Measurements from ENCODE around the gene DNAJC21. TPM values are rescaled to one million over a fixed set of nuclear protein-coding genes. Genes with fewer than 3 reads are reported as not detected.

DNAJC21 gene
- 51.9 and 52.0 TPM in 2 replicates for total RNA-seq

GRCh38 chr5:34929134-34929719 is at the start of gene DNAJC21:
TSS of gene DNAJC21 (plus strand) at chr5:34929559. CDS start at chr5:34929820, 261 bp downstream.
- intact Hi-C loops (cut with micrococcal nuclease), result loop anchor here (1.0 to 2.0 kb wide), 3 partner anchors 14 to 1488 kb away; partner anchors contain the start of genes BRIX1, LMBRD2, RAD1 and TARS1

DNA sequence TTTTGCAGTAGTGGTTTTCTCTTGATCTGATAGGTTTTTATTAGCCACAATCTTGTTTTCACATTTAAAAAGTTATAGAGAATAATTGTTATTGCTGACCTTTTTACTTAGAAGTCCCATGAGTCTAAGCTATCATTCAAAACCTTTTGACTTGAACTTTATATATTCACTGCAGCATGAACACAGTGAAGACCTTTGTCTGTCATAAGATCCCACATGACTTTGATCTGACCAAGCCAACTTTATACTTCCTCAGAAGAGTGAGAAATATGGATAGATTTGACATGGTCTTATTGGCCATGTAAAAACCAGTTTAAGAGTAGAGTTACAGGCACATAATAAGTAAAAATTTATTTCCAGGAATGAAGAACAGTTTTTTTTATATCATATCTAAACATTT is 48.1 kb upstream of the DNAJC21 start:
- intact Hi-C loops (cut with micrococcal nuclease), result no loop called here

DNA sequence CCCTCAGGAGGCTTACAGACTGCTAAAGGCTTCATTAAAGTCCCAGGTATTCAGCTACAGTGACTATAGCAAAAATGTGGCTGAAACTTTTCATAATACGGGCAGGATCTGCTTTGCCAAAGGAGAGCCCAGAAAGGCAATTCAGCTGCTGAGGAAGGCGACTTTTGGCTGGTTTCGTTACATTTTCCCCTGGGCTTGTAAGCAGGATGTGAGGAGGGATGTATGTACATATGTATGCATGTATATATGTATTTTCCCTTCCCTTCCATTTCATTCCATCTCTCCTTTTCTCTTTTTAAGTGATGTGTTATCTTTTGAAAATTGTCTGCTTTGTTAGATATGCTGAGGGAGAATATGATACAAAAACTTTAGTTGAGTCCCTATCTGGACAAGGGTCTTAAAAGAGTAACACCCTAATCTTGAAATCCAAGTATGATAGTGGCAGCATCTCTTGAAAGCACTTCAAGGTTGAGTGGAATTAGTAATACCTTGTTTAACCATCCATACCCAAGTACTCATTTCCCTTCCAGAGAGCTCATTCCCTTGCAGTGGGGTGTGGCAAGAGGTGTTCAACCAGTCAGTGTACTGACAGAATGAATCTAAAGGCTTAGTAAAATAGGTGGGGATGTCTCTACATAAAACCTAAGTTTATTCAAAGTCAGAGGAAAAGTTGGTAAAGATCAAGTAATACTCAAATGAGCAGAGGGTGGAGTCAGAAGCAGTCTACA is 42.8 kb upstream of the DNAJC21 start:
- intact Hi-C loops (cut with micrococcal nuclease), result no loop called here

DNA sequence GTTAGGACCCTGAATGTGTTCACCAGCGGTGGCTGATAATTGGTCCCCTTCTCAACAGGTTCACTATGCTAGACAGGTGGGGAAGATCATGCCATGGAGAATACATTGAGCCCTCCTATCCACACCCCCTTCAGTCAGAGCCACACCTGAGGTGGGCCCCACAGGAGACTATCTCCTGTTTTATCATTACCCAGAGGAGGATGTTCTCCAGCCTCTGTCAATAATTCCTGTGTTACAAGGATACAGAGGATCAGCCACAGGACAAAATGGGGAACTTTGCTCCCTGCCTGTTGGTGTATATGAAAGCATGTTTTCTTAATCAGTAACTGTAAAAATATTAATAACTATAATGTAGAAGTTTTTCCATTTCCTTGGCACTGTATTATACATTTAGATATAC is 40.0 kb upstream of the DNAJC21 start:
- intact Hi-C loops (cut with micrococcal nuclease), result no loop called here

- intact Hi-C loops (cut with micrococcal nuclease), result no loop called here
Observed at GRCh38 chr5:34891981-34892380, 37.4 kb upstream of the DNAJC21 start.

DNA sequence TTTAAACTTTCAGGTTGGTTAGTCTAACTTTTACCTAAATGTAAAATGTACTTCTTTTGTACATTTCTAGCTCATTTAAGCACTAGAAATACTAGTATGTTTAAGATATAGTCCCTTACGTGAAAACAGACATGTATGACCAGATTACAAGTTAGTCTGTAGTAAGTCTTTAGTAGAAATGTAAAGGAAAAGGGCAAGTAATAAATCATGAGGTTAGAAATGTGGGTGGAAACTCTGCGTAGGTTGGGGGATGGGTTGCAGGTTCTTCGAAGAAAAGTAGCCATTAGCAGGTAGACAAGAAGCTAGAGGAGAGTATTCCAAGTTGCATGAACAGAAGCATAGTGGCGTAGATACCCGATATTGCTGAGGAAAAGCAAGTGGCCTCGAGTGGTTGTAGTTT is 36.9 kb upstream of the DNAJC21 start:
- intact Hi-C loops (cut with micrococcal nuclease), result no loop called here

DNA sequence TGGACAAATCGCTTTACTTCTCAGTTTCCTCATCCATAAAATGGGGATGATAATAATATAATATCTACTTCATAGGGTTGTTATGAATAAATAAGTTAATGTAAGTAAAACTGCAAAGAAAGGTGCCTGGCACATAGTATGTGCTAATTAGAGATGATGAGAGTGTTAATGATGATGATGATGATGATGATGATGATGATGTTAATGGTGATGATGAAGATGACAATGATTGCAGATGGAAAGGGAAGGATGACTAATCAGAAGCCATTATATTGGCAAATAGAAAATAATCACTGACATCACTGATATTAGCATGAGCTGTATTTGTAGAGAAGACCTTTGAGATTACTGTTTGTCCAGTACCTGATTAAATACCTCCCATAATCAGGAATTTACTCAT is 34.6 kb upstream of the DNAJC21 start:
- intact Hi-C loops (cut with micrococcal nuclease), result no loop called here

- intact Hi-C loops (cut with micrococcal nuclease), result no loop called here
Observed at GRCh38 chr5:34895641-34896419, 33.5 kb upstream of the DNAJC21 start.

GRCh38 chr5:34897646-34898045 is 31.7 kb upstream of the DNAJC21 start:
- intact Hi-C loops (cut with micrococcal nuclease), result loop anchor here (1.0 kb wide), 3 partner anchors 374 to 423 kb away; no protein-coding TSS in a partner anchor

DNA sequence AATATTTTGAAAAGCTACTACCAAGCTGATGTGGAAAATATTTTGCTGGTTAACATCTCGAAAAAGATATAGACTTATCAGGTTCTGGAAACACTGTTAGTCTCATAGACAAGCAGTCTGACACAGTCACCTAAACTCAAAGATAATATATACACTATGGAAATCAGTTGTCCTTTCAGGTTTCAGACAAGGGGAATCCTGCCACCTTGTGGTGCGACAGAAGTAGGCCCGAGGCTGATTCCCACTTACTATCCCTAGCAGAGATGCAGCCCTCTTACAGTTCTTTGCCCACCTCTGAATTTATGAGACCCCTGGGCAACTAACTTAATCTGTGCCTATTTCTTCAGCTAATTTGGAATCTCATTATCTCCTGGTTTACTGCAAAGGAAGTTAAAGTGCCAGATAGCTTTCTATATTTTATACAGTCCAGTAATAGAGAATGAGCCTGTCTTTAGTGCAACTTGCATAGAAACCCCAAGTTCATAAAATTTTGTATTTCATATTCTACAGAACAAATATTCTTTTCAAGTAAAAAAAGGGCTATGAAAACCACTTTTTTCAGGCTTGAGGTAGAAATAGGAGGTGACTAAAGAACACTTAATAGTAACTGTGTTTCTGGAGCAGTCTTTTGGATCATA is 31.0 kb upstream of the DNAJC21 start:
- intact Hi-C loops (cut with micrococcal nuclease), result loop anchor here (1.0 kb wide), 3 partner anchors 375 to 424 kb away; no protein-coding TSS in a partner anchor

DNA sequence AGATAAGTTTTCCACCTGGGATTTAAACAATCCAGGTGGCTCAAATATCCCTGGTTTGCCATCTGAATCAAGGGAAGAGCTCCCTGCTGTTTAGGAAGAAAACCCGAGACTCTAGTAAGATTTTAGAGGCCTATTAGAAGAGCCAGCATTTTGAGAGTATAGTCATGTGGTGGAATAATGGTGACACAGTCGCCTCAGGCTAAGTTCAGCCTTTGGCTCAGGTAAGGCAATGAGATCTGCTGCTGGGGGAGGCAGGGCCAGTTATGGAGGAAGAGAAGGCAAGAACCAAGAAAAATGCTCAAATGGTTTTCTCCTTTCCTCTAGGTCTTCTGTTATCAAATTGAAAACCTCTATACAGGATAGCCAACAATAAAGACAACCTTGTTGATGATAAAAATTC is 30.3 kb upstream of the DNAJC21 start:
- intact Hi-C loops (cut with micrococcal nuclease), result no loop called here

DNA sequence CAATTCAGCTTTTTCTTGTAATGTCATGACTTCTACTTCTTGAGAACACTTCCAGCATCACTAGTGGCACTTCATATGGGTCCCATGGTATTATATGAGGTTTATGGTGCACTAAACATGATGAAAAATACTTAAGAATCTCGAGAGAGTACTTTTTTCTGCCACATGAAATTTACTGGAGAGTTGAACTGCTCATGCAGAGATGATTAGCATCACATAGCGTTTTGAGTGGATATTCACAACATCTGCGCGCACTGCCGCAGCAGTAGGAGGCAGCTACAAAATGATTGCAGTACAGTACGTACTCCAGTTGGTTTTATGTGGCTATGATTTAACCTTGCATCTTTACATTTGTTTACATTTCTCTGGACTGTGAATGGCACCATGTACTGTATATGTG is 28.7 kb upstream of the DNAJC21 start:
- intact Hi-C loops (cut with micrococcal nuclease), result no loop called here

- intact Hi-C loops (cut with micrococcal nuclease), result no loop called here
Observed at GRCh38 chr5:34903260-34903659, 26.1 kb upstream of the DNAJC21 start.

- intact Hi-C loops (cut with micrococcal nuclease), result no loop called here
Observed at GRCh38 chr5:34905564-34905963, 23.8 kb upstream of the DNAJC21 start.

GRCh38 chr5:34913072-34913471 is 16.3 kb upstream of the DNAJC21 start:
- intact Hi-C loops (cut with micrococcal nuclease), result no loop called here

DNA sequence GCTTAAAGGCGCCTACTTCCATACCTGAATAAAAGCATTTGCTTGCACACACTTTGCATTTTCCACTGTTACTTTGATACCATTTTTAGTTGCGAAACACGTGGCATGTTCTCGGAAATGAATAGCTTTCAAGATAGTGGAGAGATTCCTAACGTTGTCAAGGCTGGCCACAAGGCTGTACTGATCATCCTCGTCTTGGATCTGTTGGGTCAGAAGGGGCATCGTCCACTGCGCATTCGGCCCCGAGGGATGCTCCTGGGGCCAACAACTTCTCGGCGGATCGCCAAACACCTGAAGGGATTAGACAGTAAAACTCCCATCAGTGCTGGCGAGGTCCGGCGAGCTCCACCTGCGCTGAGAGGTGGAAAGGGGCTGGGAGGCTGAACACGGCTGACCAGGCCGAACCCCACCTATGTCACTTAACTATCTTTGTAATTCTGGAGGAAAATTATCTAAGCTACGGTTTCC is 14.7 kb upstream of the DNAJC21 start:
- intact Hi-C loops (cut with micrococcal nuclease), result loop anchor here (1.0 to 5.0 kb wide), 7 partner anchors 10 to 1963 kb away; partner anchors contain the start of genes AMACR, DNAJC21, IL7R and NIPBL

GRCh38 chr5:34915139-34915855 is 14.1 kb upstream of the DNAJC21 start, which contains the start of the genes BRIX1 and RAD1:
TSS of gene BRIX1 (plus strand) at chr5:34915711. CDS start at chr5:34915739, 28 bp downstream.
TSS of gene RAD1 (minus strand) at chr5:34915504. CDS start at chr5:34914892, 612 bp downstream.
- intact Hi-C loops (cut with micrococcal nuclease), result loop anchor here (1.0 to 5.0 kb wide), 7 partner anchors 9 to 1962 kb away; partner anchors contain the start of genes AMACR, DNAJC21, IL7R and NIPBL

- intact Hi-C loops (cut with micrococcal nuclease), result loop anchor here (1.0 to 5.0 kb wide), 7 partner anchors 8 to 1961 kb away; partner anchors contain the start of genes AMACR, DNAJC21, IL7R and NIPBL
Observed at GRCh38 chr5:34915856-34916192, 13.5 kb upstream of the DNAJC21 start.

DNA sequence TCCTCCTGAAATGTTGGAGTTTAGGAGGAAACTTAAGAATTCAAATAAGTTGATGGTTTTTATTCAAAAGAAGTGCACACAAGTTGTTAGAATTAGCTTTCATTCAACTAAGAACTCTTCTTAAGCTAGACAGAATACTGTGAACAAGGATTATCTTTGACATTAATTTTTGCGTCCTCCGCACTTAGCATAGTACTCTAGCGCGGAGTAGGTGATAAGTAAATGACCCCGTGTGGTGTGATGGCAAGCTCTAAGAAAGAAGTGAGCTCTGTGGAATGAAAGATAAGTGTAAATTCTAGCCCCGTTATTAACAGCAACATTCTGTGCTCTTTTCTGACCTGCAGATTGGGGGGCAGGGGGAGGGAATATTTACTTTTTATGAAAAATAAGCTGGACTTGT is 12.8 kb upstream of the DNAJC21 start:
- intact Hi-C loops (cut with micrococcal nuclease), result loop anchor here (5.0 kb wide), 2 partner anchors 941 to 1961 kb away; partner anchors contain the start of genes IL7R and NIPBL

DNA sequence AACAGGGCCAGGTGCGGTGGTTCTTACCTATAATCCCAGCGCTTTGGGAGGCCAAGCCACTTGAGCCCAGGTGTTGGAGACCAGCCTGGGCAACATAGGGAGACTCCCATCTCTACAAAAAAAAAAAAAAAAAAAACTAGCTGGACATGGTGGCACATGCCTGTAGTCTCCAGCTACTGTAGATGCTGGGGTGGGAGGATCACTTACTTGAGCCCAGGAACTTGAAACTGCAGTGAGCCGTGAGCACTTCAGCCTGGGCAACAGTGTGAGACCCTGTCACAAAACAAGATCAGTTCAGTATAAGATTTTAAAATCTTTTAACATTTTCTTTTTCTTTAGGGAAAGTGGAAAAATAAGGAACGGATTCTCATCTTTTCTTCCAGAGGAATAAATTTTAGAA is 11.3 kb upstream of the DNAJC21 start:
- intact Hi-C loops (cut with micrococcal nuclease), result loop anchor here (5.0 kb wide), 2 partner anchors 939 to 1959 kb away; partner anchors contain the start of genes IL7R and NIPBL
